Endometrial microvascular endothelial cells (primary cell): ENCODE results near the gene MIX23. TPM values are rescaled to one million over a fixed set of nuclear protein-coding genes. Genes with fewer than 3 reads are reported as not detected.

Source experiments
- in situ Hi-C: cut with HindIII; loops from 2 replicates; pipeline ENCODE4 v1.10.0; 2017; ENCODE audit warnings: low sequenced_read_pairs, low pct_unique_long_range_greater_than_20kb; ENCODE audit errors: inconsistent ontology term
- total RNA-seq: library from RNA; depleted of rRNA; stranded (reverse); fragments of >200 nt; gene quantifications from one replicate; pipeline ENCODE4 v1.2.3, GENCODE V29; 2015; ENCODE audit errors: inconsistent ontology term

Gene MIX23
- total RNA-seq, result 19.1 TPM

- in situ Hi-C loops, result no loop called here
These were observed at the start of gene MIX23 for GRCh38 chr3:122382888-122383666. MIX23 (minus strand) TSS chr3:122383231; CDS start chr3:122383224, 7 bp downstream.

GRCh38 chr3:122430371-122430770, 47.3 kb upstream of the MIX23 start:
- in situ Hi-C loops, result no loop called here

GRCh38 chr3:122427857-122428471, 44.9 kb upstream of the MIX23 start:
- in situ Hi-C loops, result no loop called here

DNA sequence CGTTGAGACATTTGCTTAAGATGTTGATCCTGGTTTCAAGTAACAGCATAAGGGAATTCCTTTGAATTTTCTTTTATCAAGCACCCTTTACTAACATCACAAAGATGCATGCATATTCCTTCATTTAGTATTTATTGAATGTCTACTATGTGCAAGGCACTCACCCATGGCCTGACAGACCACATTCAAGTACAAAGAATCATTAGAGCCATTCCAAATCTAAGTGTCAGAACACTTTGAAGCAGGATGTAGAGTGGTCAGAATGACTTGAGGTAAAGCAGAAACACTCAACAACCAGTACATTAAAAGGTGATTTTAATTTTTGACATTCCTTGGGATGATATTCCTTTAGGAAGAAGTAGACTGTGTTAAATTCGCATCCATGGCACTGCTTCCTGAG, 38.8 kb upstream of the MIX23 start:
- in situ Hi-C loops, result no loop called here

GRCh38 chr3:122421101-122421500, 38.1 kb upstream of the MIX23 start:
- in situ Hi-C loops, result no loop called here

GRCh38 chr3:122416966-122417365, 33.9 kb upstream of the MIX23 start:
- in situ Hi-C loops, result no loop called here

DNA sequence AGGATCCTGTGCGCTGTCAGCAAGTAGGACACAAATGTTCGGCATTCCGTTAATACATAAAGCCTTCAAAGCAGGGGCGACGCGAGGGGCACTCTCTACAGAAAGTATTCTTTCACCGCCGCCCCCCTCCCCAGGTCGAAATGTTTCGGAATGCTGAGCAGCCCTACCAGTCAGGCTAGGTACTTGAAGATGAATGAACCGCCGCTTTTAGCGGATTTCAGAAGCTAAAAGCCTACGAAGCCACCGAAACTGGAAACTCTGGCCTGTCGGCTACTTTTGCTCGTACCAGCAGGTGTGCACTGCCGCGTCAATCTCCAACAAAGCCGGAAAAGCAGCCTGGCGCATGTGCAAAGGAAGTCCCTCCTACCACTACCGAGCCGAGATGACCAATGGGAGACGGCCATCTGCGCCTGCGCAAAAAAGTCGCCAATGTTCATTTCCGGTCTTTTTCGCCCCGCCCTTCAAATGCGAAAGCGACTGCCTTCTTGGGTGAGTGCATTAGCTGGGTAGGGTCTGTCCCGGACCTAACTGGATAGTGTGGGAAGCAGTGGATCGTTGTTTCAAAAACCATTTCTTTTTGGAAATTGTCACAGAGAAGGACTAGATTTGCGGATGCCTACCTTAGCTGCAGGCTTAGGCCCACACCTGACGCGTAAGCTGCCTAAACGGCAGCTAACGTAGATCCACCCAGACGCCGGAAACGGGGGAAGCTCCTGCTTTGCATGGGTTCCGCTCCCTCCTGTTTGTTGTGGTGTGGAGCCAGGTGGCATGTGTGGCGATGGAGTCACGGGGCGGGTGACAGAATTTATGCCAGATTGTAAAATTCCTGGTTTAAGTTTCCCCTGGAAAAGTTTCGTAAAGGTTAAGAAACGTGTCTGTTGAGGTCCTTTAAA, 33.0 kb upstream of the MIX23 start, which contains the start of gene WDR5B:
Gene WDR5B (minus strand): TSS at position 301 of the 893 bp plus-strand sequence. CDS start 534 bp downstream, outside the sequence.
- in situ Hi-C loops, result no loop called here

- in situ Hi-C loops, result no loop called here
These were observed 32.2 kb upstream of the MIX23 start for GRCh38 chr3:122415104-122415744.

DNA sequence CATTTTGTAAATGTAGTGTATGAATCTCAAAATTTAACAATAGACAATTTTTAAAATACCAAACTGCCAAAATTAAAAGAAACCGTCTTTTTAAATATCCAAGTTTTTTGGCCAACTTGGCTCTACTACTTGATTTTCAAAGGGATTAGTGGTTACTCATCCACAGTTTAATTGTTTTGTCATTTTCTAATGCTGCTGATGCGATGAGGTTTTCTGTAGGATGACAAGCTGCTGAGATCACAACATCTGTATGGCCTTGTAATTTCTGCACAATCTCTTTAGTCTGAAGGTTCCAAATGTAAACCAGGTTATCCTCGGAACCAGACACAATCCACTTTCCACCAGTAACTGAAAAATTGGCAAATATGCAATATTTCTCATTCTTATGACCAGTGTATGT, 31.4 kb upstream of the MIX23 start:
- in situ Hi-C loops, result no loop called here

GRCh38 chr3:122410639-122411038, 27.6 kb upstream of the MIX23 start:
- in situ Hi-C loops, result no loop called here

DNA sequence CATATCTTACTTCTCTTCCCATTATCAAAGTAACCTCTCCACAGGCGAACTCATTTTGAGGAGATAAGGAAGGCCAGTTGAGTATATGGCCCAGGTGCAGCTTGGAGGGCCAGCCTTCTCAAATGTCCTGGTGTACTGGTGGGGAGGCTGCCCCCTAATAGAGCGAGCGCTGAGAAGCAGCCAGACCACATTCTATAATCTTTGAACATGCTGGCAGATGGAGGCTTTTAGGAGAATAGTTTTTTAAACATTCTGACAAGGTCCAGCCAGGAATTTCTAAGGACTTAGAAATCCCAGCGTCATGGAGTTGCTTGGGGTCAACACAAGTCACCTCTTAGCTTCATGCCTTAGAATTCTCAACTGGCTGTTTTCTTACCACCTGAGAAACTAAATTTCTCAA, 27.1 kb upstream of the MIX23 start:
- in situ Hi-C loops, result no loop called here

DNA sequence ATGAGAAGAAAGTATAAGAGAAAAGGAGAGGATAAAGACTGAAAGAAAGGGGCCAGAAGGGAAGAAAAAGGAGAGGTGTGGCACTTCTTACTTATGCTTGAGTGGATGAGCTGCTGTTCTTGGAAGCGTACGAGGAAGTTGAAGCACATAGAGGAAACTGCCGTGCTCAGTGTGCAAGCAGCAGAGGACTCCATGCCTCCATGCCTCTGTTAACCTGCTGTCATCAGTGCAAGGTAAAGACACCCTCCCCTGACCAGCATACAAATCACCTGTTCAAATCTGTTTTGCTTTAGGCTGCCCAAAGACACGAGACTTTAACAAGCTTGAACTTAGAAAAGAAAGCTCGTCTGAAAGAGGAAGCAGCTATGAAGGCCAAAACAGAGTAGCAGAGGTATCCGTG, 26.4 kb upstream of the MIX23 start:
- in situ Hi-C loops, result no loop called here

GRCh38 chr3:122407946-122408345, 24.9 kb upstream of the MIX23 start:
- in situ Hi-C loops, result no loop called here

GRCh38 chr3:122406198-122406597, 23.2 kb upstream of the MIX23 start:
- in situ Hi-C loops, result no loop called here

DNA sequence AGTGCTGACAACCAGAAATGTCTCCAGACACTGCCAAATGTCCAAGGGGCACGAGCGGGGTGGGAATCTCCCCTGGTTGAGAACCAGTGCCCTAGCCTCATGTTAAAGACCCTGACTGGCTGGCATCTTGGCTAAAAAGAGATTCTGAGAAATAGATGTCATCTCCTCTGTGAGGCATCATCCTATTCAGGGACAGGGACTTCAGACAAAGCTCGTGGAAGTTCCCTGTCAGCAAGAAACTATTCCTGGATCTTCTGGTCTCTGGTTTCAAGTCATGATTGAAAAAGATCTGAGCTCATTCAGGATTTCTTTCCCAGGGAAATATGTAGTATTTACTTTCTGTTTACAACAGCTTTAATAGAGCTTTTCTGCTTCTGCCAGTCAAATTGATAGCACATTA, 22.0 kb upstream of the MIX23 start:
- in situ Hi-C loops, result no loop called here

- in situ Hi-C loops, result no loop called here
These were observed 20.5 kb upstream of the MIX23 start for GRCh38 chr3:122403489-122403888.

GRCh38 chr3:122398920-122399319, 15.9 kb upstream of the MIX23 start:
- in situ Hi-C loops, result no loop called here

- in situ Hi-C loops, result no loop called here
These were observed 14.2 kb upstream of the MIX23 start for GRCh38 chr3:122397201-122397600.

- in situ Hi-C loops, result no loop called here
These were observed 13.5 kb upstream of the MIX23 start for GRCh38 chr3:122396511-122396910.
